Right lobe of liver (tissue), 4 donors: ENCODE data around the gene FBLN2.

ENCODE experiments used
- POLR2A ChIP-seq: fragments of 450-650 bp; IDR thresholded peaks from one replicate; pipeline ENCODE4 v1.6.1; 2017; ENCODE audit warnings: antibody characterized with exemption, mild to moderate bottlenecking
- TF ChIP-seq, protein P1 (sequence below), 4 donors: fragments of 200-600 bp in 3 of 4; fragments of 450-650 bp in 1 of 4; IDR thresholded peaks; one replicate each; pipeline versions ENCODE4 v1.5.1 to v1.8.0; 2016 to 2022; ENCODE audit warnings: antibody characterized with exemption in 4 of 4, mild to moderate bottlenecking in 2 of 4
- donor health status: DM: no; HTN: no; CAD: no.
- donor health status: DM: no; HTN: no; CAD: no.
- donor health status: DM: no; HTN: yes; CAD: no.

DNA sequence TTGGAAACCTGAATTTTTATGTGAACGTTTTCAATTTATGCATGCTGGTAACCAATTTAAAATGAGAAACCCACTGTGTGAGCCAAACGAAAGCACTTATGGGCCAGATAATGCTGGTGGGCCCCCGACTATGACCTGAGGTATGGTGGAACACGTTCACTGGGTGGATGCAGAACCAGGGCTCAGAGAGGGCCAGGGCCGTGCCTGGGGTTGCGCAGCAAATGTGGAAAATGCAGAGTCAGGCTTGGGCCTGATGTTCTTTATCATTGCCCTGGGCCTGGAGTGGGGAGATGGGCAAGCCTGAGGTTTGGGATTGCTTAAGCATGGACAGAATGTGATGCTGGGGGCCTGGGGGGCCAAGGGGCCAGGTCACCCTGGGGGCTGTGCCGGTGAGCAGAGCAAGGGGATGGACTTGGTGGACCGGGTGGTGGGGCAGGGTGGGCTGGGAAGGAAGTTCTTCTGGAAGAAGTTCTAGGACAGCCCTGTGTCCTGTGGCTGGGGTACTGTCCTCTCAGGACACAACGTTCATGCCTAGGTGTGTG is 17.9 kb downstream of the FBLN2 start:
- TF ChIP-seq, protein P1, sequence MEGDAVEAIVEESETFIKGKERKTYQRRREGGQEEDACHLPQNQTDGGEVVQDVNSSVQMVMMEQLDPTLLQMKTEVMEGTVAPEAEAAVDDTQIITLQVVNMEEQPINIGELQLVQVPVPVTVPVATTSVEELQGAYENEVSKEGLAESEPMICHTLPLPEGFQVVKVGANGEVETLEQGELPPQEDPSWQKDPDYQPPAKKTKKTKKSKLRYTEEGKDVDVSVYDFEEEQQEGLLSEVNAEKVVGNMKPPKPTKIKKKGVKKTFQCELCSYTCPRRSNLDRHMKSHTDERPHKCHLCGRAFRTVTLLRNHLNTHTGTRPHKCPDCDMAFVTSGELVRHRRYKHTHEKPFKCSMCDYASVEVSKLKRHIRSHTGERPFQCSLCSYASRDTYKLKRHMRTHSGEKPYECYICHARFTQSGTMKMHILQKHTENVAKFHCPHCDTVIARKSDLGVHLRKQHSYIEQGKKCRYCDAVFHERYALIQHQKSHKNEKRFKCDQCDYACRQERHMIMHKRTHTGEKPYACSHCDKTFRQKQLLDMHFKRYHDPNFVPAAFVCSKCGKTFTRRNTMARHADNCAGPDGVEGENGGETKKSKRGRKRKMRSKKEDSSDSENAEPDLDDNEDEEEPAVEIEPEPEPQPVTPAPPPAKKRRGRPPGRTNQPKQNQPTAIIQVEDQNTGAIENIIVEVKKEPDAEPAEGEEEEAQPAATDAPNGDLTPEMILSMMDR (IDR thresholded peaks at IDR 0.05) = no peak
- TF ChIP-seq POLR2A = no peak
